ENCODE data around the gene GNL1.

Gene GNL1

DNA sequence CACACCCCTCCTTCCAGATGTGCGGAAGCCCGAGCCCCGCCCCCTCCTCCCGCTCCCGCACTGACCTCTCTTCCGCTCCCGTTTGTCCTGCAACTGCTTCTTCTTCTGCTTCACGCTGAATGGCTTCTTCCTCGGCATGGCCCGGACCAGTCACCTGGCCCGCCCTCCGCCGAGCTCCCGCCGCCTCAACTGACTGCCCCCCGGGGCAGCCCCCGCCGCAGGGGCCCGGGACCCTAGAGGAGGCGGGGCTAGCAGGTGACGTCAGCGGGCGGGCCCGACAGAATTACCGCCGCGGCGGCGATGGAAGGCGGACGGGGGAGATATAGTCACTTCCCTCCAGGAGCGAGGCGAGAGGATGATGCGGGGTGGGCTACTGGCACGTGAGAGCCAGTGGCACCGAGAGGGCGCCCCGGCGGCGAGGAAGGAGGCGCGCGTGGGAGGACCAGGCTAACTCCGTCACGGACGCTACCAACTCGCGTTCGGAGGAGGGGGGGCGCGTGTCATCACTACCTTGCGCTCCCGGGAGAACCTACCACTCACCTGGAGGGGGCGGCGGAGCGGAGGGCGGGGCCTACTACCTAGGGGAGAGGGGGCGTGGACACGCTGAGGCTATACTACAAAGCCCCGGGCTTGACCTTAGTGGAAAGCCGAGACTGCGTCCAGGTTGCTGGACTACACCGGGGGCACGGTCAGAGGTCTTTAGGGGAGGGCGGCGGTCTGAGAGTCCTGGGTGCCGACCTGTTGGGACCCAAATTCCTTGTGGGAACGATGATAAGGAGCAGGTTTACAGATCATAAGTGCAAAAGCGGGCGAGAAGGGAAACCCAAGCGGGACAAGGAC is at the start of gene GNL1:
Gene GNL1 (minus strand): TSS at position 424 of the 840 bp plus-strand sequence. CDS start 286 bp downstream, at position 138.
- peak; percentile 96 for DNase-seq (ENCODE audit: low read depth, low spot score)

GRCh38 chr6:30603961-30604360 is 47.7 kb upstream of the GNL1 start:
- no peak for DNase-seq (ENCODE audit: low read depth, low spot score)

GRCh38 chr6:30601815-30602641 is 45.7 kb upstream of the GNL1 start:
- DNase-seq (ENCODE audit: low read depth, low spot score): no peak

- DNase-seq (ENCODE audit: low read depth, low spot score): no peak
These were observed 45.1 kb upstream of the GNL1 start for GRCh38 chr6:30601436-30601814.

GRCh38 chr6:30600451-30600961 is 44.2 kb upstream of the GNL1 start:
- DNase-seq (ENCODE audit: low read depth, low spot score): no peak

DNA sequence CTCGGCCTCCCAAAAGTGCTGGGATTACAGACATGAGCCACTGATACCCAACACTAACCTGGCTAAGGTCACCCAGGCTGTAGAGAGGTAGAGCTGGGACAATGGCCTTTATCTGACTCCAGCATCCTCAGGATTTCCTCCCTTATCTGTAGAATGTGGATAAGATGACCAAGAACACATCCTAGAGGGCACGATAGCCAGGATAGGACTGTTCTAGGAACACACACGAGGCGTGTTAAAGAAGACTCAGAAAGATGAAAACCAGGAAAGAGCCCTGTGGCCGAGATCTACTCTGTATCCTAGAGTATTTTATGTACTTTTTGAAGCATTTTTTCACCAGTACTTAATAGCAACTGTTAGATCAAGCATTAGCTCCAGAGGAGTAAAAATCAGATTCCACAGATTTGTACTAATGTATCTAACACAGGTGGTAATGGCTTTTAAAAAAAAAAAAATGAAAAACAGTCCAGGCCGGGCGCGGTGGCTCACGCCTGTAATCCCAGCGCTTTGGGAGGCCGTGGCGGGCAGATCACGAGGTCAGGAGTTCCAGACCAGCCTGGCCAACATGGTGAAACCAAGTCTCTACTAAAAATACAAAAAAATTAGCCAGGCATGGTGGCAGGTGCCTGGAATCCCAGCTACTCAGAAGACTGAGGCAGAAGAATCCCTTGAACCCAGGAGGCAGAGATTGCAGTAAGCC is 43.5 kb upstream of the GNL1 start:
- no peak for DNase-seq (ENCODE audit: low read depth, low spot score)

DNA sequence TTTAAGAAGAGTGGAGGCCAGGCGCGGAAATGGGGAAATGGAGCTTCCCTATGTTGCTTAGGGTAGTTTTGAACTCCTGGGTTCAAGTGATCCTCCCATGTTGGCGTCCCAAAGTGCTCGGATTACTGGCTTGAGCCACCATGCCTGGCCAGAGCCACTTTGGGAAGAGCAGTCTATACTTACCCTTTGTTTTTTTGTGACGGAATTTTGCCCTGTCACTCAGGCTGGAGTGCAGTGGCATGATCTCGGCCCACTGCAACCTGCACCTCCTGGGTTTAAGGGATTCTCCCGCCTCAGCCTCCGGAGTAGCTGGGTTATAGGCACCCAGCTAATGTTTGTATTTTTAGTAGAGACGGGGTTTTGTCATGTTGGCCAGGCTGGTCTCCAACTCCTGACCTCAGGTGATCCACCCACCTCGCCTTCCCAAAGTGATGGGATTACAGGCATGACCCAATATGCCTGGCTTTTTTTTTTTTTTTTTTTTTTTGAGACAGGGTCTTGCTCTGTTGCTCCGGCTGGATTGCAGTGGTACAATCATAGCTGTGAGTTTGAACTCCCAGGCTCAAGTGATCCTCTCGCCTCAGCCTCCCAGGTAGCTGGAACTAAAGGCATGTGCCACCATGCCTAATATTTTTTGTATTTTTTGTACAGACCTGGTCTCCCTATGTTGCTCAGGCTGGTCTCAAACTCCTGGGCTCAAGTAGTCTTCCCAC is 42.8 kb upstream of the GNL1 start:
- peak; percentile 24 for DNase-seq (ENCODE audit: low read depth, low spot score)

DNA sequence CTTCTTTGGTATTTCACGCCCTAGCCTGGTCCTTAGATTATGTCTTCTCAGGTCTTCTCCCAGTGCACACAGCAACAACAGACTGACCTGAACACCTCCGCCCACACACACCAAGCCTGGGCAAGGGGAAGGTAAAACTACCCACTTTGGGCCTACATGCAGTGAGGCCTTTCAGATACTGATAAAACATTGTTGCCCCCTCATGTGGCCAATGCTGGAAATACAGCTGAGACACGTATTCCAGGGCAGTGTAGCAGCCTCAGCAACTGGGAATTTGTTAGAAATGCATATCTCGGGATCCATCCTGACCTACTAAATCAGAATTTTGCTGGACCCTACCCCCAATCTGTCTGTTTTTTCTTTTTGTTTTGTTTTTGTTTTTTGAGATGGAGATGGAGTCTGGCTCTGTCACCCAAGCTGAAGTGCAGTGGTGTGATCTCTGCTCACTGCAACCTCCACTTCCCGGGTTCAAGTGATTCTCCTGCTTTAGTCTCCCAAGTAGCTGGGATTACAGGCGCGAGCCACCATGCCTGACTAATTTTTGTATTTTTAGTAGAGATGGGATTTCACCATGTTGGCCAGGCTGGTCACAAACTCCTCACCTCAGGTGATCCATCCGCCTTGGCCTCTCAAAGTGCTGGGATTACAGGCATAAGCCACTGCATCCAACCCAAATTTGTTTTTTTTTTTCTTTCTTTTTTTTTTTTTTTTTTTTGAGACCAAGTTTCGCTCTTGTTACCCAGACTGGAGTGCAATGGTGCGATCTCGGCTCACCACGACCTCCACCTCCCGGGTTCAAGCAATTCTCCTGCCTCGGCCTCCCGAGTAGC is 41.2 kb upstream of the GNL1 start:
- DNase-seq (ENCODE audit: low read depth, low spot score): peak; percentile 75

- no peak for DNase-seq (ENCODE audit: low read depth, low spot score)
These were observed 36.0 kb upstream of the GNL1 start for GRCh38 chr6:30592287-30592686.

DNA sequence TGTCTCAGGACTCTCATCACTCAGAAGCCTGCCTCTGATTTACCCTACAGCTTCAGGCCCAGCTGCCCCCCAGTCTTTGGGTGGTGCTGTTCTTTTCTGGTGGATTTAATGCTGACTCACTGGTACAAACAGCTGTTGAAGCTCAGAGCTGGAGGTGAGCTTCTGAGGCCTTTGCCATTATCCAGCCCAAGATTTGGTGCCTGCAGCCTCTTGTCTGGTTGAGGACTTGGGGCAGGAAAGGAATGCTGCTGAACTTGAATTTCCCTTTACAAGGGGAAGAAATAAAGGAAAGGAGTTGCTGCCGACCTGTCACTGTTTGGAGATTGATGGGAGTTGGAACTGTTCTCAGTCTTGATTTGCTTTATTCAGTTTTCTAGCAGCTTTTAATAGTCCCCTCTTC is 34.7 kb upstream of the GNL1 start:
- DNase-seq (ENCODE audit: low read depth, low spot score): peak; percentile 74

GRCh38 chr6:30590509-30590908 is 34.2 kb upstream of the GNL1 start:
- no peak for DNase-seq (ENCODE audit: low read depth, low spot score)

DNA sequence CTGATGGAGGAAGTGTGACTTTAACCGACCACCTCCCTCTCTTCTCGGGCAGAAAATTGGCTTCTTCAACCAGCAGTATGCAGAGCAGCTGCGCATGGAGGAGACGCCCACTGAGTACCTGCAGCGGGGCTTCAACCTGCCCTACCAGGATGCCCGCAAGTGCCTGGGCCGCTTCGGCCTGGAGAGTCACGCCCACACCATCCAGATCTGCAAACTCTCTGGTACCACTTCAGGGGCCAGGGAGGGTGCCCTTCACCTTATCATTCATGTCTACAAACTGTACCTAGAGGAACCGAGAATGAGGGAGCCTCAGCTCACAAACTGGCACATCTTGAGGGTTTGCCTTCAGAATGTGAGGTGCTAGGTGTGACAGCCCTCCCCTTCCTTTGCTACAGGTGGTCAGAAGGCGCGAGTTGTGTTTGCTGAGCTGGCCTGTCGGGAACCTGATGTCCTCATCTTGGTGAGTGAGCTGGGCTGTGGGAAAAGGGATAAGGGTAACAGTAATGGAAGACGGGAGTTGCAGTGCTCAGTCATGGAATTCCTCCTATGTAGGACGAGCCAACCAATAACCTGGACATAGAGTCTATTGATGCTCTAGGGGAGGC is 33.6 kb upstream of the GNL1 start:
- no peak for DNase-seq (ENCODE audit: low read depth, low spot score)

DNA sequence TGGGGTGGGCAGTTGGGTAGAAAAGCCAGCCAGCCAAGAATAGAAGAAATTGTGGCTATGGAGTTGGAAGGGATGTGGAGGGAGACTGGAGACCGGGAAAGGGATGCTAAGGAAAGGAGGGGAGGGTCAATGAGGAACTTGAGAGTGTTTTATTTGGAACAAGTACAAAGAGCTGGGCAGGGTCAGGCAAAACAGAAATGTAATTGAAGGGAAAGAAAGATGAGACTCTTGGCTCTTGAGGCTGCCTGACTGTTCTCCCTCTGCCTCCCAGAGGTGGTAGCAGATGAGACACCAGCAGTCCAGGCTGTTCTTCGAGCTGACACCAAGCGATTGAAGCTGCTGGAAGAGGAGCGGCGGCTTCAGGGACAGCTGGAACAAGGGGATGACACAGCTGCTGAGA is 27.6 kb upstream of the GNL1 start:
- DNase-seq (ENCODE audit: low read depth, low spot score): no peak

DNA sequence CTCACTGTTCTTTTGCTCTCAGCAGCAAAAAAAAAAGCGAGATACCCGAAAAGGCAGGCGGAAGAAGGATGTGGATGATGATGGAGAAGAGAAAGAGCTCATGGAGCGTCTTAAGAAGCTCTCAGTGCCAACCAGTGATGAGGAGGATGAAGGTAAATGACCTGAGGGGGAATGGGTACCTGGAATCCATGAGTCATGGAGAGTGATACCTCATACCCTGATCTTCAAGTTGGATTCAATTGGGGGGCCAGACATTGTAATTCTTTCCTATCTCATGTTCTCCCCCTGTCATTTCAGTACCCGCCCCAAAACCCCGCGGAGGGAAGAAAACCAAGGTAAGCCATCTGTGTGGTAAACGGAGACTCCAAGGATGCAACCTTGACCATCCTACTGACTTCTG is 21.8 kb upstream of the GNL1 start:
- no peak for DNase-seq (ENCODE audit: low read depth, low spot score)

GRCh38 chr6:30573113-30573512 is 16.8 kb upstream of the GNL1 start:
- DNase-seq (ENCODE audit: low read depth, low spot score): no peak

DNA sequence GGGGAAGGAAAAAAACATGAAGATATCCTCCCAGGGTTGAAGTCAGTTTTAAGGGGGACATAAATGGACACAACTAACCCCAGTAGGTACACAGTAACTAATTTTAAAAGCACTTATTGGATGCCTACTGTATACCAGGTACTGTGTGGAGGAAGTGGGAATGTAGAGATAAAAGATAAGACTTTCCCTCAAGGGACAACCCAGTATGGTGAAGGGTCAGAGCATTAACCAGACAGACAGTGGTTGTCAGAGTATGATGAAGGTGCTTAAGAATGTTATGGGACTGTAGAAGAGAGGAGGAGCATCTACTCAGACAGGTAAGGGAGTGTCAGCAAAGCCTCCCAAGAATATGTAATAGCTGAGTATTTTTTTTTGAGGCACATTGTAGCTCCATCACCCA is 15.9 kb upstream of the GNL1 start:
- no peak for DNase-seq (ENCODE audit: low read depth, low spot score)

- no peak for DNase-seq (ENCODE audit: low read depth, low spot score)
These were observed 15.4 kb upstream of the GNL1 start for GRCh38 chr6:30571762-30572082.

DNA sequence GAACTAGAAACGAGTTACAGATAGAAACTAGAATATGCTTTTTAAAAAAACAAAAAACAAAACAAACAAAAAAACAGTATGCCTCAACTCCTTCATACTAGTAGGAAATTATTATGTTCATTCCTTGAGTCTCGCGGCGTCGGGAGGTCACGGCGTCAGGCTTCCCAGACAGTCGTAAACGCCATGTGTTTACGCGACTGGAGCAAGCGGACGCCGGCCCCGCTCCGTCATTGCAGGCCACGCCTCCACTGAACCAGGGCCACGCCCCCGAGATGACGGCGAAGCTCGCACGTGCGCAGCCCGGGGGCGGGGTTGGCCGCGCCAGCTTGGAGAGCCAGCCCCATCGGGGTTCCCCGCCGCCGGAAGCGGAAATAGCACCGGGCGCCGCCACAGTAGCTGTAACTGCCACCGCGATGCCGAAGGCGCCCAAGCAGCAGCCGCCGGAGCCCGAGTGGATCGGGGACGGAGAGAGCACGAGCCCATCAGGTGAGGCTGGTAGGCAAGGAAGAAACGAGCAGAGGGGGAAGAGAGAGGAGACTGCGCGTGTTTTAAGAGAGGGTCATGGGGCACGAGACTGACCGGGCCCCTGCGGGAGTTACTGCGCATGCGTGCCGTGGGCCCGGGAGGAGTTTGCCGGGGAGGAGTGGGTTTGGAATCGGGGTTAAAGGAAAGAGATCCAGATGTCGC is 14.9 kb upstream of the GNL1 start, which contains the start of gene ABCF1:
Gene ABCF1 (plus strand): TSS at position 368 of the 687 bp plus-strand sequence. CDS start 46 bp downstream, at position 414.
- DNase-seq (ENCODE audit: low read depth, low spot score): peak; percentile 98

- no peak for DNase-seq (ENCODE audit: low read depth, low spot score)
These were observed 14.4 kb upstream of the GNL1 start for GRCh38 chr6:30570740-30571074.

DNA sequence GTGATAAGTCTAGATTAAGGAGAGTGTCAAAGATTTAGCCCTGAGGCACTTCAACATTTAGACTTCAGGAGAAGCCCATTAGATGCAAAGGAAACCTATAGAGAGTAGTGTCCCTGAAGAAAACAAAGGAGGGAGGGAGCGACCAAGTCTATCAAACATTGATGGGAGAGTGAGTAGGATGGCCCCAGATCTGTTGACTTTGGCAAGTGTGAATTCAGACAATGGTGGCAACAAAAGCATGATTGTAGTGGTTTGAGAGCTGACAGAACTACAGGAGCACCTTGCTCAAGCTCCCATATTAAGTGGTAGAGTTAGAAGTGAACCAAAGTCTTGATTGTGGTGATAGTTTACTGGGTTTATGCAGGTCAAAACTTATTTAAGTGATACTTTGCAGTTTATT is 14.0 kb upstream of the GNL1 start:
- DNase-seq (ENCODE audit: low read depth, low spot score): no peak
